GM21717 (cell line): ENCODE data around the gene RBM43.
A peak's percentile ranks its signal among the peaks of the same experiment; 100 is the strongest.
"Not testable (repeated sequence)": the region's sequence is repeated elsewhere in the genome, so short reads cannot be mapped to it uniquely, and the experiment has no call there.

Source experiments
- ATAC-seq: cut with Tn5 transposase; IDR thresholded peaks from one replicate; pipeline ENCODE4 v1.9.1; 2021; ENCODE audit warnings: mild to moderate bottlenecking, moderate library complexity; ENCODE audit not compliant: unreplicated experiment

The RBM43 gene

GRCh38 chr2:151269798-151270568 is 8.3 kb upstream of the RBM43 start:
- no peak for ATAC-seq

GRCh38 chr2:151268085-151268484 is 6.4 kb upstream of the RBM43 start:
- ATAC-seq: no peak

GRCh38 chr2:151267537-151267936 is 5.9 kb upstream of the RBM43 start:
- ATAC-seq: no peak

- ATAC-seq: no peak
These were observed 4.3 kb upstream of the RBM43 start for GRCh38 chr2:151265991-151266390.

- no peak for ATAC-seq
These were observed 2.6 kb upstream of the RBM43 start for GRCh38 chr2:151264157-151264825.

- ATAC-seq: no peak
These were observed 966 bp upstream of the RBM43 start for GRCh38 chr2:151262629-151263028.

GRCh38 chr2:151261977-151262291 is 271 bp upstream of the RBM43 start:
- ATAC-seq: no peak

GRCh38 chr2:151260573-151261230 is 961 bp downstream of the RBM43 start:
- ATAC-seq: peak; percentile 18

GRCh38 chr2:151258121-151258520 is 3.5 kb downstream of the RBM43 start:
- no peak for ATAC-seq

- ATAC-seq: no peak
These were observed 9.0 kb downstream of the RBM43 start for GRCh38 chr2:151252646-151253045.

- ATAC-seq: no peak
These were observed 10.7 kb downstream of the RBM43 start for GRCh38 chr2:151251012-151251411.

- ATAC-seq: no peak
These were observed 14.2 kb downstream of the RBM43 start for GRCh38 chr2:151247432-151247831.

GRCh38 chr2:151246152-151246551 is 15.5 kb downstream of the RBM43 start:
- no peak for ATAC-seq

GRCh38 chr2:151243468-151243867 is 18.2 kb downstream of the RBM43 start:
- no peak for ATAC-seq

- no peak for ATAC-seq
These were observed 20.4 kb downstream of the RBM43 start for GRCh38 chr2:151241224-151241623.

- no peak for ATAC-seq
These were observed 21.2 kb downstream of the RBM43 start for GRCh38 chr2:151240433-151240832.

GRCh38 chr2:151239624-151240023 is 22.0 kb downstream of the RBM43 start:
- ATAC-seq: no peak

- ATAC-seq: no peak
These were observed 22.9 kb downstream of the RBM43 start for GRCh38 chr2:151238527-151239487.

- ATAC-seq: no peak
These were observed 24.1 kb downstream of the RBM43 start for GRCh38 chr2:151237422-151238025.

- ATAC-seq: not testable (repeated sequence)
These were observed 27.9 kb downstream of the RBM43 start for GRCh38 chr2:151233760-151234159.

GRCh38 chr2:151233288-151233687 is 28.4 kb downstream of the RBM43 start:
- not testable (repeated sequence) for ATAC-seq
